ENCODE data around the gene GOLGA3.
A peak's percentile ranks its signal among the peaks of the same experiment; 100 is the strongest.
"Not testable (repeated sequence)": the region's sequence is repeated elsewhere in the genome, so short reads cannot be mapped to it uniquely, and the experiment has no call there.

GOLGA3 gene, protein sequence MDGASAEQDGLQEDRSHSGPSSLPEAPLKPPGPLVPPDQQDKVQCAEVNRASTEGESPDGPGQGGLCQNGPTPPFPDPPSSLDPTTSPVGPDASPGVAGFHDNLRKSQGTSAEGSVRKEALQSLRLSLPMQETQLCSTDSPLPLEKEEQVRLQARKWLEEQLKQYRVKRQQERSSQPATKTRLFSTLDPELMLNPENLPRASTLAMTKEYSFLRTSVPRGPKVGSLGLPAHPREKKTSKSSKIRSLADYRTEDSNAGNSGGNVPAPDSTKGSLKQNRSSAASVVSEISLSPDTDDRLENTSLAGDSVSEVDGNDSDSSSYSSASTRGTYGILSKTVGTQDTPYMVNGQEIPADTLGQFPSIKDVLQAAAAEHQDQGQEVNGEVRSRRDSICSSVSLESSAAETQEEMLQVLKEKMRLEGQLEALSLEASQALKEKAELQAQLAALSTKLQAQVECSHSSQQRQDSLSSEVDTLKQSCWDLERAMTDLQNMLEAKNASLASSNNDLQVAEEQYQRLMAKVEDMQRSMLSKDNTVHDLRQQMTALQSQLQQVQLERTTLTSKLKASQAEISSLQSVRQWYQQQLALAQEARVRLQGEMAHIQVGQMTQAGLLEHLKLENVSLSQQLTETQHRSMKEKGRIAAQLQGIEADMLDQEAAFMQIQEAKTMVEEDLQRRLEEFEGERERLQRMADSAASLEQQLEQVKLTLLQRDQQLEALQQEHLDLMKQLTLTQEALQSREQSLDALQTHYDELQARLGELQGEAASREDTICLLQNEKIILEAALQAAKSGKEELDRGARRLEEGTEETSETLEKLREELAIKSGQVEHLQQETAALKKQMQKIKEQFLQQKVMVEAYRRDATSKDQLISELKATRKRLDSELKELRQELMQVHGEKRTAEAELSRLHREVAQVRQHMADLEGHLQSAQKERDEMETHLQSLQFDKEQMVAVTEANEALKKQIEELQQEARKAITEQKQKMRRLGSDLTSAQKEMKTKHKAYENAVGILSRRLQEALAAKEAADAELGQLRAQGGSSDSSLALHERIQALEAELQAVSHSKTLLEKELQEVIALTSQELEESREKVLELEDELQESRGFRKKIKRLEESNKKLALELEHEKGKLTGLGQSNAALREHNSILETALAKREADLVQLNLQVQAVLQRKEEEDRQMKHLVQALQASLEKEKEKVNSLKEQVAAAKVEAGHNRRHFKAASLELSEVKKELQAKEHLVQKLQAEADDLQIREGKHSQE (N-terminal part only)

GRCh38 chr12:132828706-132829534 lies at the start of gene GOLGA3:
Gene GOLGA3 (minus strand): TSS chr12:132828869. CDS start chr12:132822128, 6,741 bp downstream.
- peak; percentile 94 for DNase-seq

DNA sequence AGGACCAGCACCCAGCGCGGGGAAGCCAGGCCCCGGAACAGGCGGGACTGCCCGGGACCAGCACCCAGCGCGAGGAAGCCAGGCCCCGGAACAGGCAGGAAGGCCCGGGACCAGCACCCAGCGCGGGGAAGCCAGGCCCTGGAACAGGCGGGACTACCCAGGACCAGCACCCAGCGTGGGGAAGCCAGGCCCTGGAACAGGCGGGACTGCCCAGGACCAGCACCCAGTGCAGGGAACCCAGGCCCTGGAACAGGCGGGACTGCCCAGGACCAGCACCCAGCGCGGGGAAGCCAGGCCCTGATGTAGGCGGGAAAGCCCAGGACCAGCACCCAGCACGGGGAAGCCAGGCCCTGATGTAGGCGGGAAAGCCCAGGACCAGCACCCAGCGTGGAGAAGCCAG lies 46.0 kb upstream of the GOLGA3 start:
- DNase-seq: not testable (repeated sequence)

DNA sequence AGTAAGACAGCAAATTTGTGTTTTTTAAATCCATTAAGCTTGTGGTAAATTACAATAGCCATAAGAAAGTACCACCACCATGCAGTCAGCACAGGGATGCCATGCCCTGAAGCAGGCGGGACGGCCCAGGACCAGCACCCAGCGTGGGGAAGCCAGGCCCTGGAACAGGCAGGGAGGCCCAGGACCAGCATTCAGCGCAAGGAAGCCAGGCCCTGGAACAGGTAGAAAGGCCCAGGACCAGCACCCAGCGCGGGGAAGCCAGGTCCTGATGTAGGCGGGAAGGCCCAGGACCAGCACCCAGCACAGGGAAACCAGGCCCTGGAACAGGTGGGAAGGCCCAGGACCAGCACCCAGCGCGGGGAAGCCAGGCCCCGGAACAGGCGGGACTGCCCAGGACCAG lies 45.5 kb upstream of the GOLGA3 start:
- DNase-seq: no peak

GRCh38 chr12:132873724-132874123 lies 45.1 kb upstream of the GOLGA3 start:
- DNase-seq: no peak

- DNase-seq: no peak
These were observed 44.3 kb upstream of the GOLGA3 start for GRCh38 chr12:132872975-132873421.

GRCh38 chr12:132872073-132872855 lies 43.6 kb upstream of the GOLGA3 start:
- no peak for DNase-seq

- no peak for DNase-seq
These were observed 40.9 kb upstream of the GOLGA3 start for GRCh38 chr12:132869551-132869950.

- DNase-seq: no peak
These were observed 37.7 kb upstream of the GOLGA3 start for GRCh38 chr12:132866251-132866828.

DNA sequence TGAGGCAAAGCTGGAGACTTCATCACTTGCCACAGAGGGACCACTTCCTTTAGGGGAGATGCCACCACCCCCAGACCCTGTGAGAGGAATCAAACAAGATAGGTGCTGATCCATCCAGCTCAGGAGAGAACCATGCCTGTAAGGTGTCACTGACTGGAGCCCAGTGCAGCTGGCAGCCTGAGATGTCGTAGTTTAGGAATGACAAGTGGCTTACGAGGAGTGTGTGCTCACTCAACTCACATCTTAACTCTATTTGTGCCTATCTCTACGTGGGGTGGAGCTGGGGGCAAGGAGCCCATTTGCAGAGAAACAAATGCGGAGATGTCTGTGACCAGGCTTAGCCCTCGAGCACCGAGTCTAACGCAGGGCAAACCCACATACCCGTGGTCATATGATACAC lies 32.9 kb upstream of the GOLGA3 start:
- no peak for DNase-seq

GRCh38 chr12:132858718-132859266 lies 30.1 kb upstream of the GOLGA3 start:
- no peak for DNase-seq

DNA sequence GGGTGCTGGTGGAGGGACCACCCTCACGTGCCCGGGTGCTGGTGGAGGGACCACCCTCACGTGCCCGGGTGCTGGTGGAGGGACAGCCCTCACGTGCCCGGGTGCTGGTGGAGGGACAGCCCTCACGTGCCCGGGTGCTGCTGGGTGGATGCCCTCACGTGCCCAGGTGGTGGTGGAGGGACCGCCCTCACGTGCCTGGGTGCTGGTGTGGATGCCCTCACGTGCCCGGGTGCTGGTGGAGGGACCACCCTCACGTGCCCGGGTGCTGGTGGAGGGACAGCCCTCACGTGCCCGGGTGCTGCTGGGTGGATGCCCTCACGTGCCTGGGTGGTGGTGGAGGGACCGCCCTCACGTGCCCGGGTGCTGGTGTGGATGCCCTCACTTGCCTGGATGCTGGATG lies 28.4 kb upstream of the GOLGA3 start:
- not testable (repeated sequence) for DNase-seq

- DNase-seq: no peak
These were observed 27.9 kb upstream of the GOLGA3 start for GRCh38 chr12:132856581-132856980.

- not testable (repeated sequence) for DNase-seq
These were observed 26.5 kb upstream of the GOLGA3 start for GRCh38 chr12:132855211-132855610.

- no peak for DNase-seq
These were observed 24.8 kb upstream of the GOLGA3 start for GRCh38 chr12:132853285-132854092.

- DNase-seq: no peak
These were observed 23.8 kb upstream of the GOLGA3 start for GRCh38 chr12:132852496-132852895.

- DNase-seq: no peak
These were observed 22.8 kb upstream of the GOLGA3 start for GRCh38 chr12:132851465-132851864.

GRCh38 chr12:132850291-132850690 lies 21.6 kb upstream of the GOLGA3 start:
- DNase-seq: no peak

GRCh38 chr12:132848521-132848920 lies 19.9 kb upstream of the GOLGA3 start:
- DNase-seq: no peak

All from activated CD4-positive, CD25-positive, alpha-beta regulatory T cell treated with anti-CD3 and anti-CD28 coated beads, Interleukin-2, amount 50 U/mL, for 72 hours (primary cell).